Renal pelvis (tissue), 4 donors: ENCODE measurements around the gene AKT2. TPM values are rescaled to one million over a fixed set of nuclear protein-coding genes. Genes with fewer than 3 reads are reported as not detected.

ENCODE experiments used
- DNase-seq: peaks from one replicate; pipeline ENCODE4 v3.0.0-alpha.2; 2013
- polyA plus RNA-seq, 3 donors: library from polyadenylated mRNA; unstranded; fragments of 120-200 nt; gene quantifications; one replicate each; pipeline ENCODE4 v1.2.1, GENCODE V29; 2013; ENCODE audit not compliant: insufficient read length in 3 of 3

Gene AKT2
- polyA plus RNA-seq, 3 donors, result 162 to 236 (median 219) TPM

DNA sequence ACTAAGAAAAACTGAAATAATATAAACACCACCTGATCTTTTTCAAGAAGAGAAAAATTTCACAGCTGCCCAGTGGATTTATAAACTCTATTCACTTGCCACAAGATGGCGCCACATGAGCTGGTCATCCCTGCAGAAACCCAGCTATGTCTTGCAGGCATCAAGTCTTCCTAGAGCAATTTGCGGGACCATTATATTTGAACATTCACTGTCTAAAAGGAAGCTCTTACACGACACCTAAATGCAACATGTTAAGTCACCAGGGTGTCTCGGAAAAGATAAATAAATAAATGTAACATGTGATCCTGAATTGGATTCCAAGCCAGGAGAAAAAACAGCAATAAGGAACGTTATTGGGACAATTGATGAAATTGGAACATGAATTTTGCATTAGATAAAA, 20.3 kb upstream of the AKT2 start:
- peak; percentile 87 for DNase-seq

DNA sequence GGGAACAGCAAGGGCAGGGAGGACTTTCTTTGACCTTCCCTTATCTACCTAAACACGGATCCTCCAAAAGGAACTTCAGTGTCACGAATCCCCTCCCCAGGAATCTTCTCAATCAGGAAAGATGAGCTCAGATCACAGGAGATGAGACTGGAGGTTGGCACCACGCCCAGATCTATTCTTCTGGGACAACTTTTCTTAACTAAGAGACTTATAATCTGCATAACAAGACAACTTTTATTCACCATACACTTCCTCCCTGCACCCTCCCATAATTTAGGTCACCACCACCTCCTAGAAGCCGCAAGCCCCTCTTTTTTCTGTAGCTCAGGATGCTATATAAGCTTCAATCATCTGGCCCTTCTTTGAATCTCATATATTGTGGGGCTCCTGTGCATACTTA, 19.2 kb upstream of the AKT2 start:
- DNase-seq, result no peak

DNA sequence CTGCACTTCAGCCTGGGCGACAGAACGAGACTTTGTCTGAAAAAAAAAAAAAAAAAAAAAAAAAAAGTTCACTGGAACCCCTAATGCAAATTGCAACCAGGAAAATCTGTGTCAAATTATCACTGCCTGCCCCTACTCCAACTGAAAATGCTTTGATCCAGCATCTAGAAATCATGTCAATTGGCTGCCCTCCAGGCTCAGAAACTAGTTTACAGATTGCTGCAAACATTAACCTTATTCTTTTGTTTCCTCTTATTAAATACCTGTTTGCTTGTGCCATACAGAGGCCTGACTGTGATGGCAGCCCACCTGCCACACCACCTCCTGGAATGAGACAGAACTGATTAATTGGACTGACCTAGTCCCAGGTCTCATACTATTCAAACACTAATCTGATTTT, 18.6 kb upstream of the AKT2 start:
- no peak for DNase-seq

- DNase-seq, result no peak
Measured at GRCh38 chr19:40302224-40303011, 17.3 kb upstream of the AKT2 start.

GRCh38 chr19:40300668-40301067, 15.5 kb upstream of the AKT2 start:
- DNase-seq, result no peak

GRCh38 chr19:40298026-40298425, 12.9 kb upstream of the AKT2 start:
- no peak for DNase-seq

DNA sequence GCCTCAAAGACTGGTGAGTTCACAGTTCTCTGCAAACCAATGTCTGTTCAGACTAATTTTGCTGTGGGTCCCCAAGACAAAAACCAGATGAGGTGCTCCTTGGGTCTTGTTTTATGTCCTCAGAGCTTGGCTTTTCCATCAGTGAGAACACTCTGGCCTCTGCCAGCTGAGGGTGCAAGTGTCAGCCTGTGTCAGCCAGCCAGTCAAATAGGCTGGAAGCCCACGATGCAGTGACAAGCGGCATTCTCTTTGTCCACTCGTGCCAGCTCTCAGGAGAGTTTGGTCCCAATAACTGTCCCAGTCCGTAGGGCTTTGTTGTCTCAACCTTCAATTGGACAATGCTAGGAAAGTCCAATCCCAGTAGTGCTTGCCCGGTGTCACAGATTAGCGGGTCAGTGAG, 9.4 kb upstream of the AKT2 start:
- DNase-seq, result no peak

- DNase-seq, result no peak
Measured at GRCh38 chr19:40286971-40287421, 1.9 kb upstream of the AKT2 start.

GRCh38 chr19:40286235-40286970, 1.3 kb upstream of the AKT2 start:
- no peak for DNase-seq

GRCh38 chr19:40285353-40286234, 449 bp upstream of the AKT2 start:
- DNase-seq, result peak; percentile 100

DNA sequence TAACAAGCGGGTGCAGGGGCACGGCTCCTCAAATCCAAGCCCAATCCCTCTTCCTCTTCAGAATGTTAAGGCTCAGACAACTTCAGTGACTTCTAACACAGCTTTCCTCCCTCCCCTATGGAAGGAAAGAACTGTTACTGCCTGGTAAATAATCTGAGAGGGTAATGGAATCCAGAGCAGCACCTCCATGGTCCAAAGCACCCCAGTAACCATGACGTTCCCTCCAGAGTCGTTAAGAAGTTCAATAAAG, 969 bp downstream of the AKT2 start:
- no peak for DNase-seq

- no peak for DNase-seq
Measured at GRCh38 chr19:40283414-40284250, 1.5 kb downstream of the AKT2 start.

DNA sequence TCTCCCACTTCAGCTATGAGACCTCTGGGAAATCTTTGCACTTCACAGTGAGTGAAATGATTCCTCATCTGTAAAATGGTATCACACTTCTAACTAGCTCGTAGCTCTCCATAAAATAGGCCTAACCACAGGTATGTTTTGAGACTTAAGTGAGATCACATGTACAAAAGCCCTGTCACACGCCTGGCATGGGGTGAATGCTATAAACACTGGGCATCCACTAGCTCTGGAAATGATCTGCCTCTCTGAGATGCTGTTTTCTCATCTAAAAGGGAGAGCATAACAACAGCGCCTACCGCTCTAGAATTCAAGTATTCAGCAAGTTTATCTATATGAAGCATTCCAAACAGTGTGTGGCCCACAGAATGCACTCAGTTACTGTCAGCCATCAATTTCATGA, 2.2 kb downstream of the AKT2 start:
- DNase-seq, result no peak

- DNase-seq, result no peak
Measured at GRCh38 chr19:40282209-40282580, 3.0 kb downstream of the AKT2 start.

DNA sequence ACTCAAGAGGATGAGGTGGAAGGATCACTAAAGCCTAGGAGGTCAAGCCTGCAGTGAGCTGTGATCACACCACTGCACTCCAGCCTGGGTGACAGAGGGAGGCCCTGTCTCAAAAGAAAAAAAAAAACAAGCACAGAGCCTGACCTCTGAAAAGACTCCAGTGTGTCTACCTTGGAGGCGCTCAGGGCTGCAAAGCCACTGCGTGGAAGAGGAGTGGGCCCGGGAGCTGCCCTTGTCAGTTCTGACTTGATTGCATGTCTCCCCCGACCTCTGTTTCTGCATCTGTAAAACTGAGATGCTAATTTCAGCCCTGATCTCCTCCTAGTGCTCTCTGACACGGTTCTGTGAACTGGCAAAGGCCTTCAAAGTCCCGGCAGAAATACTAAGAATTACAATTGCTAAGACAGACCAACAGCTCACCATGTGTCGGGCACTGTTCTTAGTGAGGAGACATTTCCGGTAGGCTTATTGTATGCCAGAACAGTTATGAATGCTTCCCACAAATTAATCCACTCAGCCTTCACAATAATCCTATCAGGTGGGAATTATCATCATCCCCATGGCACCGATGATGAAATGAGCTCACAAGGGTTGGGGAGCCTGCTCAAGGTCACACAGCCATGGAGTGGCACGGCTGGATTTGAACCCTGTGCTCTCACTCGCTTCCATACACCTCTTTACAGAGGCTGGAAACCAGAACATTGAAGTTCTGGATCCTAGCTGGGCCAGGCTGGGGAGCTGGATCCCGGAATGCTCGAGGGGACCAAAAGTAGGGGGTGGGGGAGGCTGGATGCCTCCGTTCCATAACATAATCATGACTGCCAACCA, 3.5 kb downstream of the AKT2 start:
- no peak for DNase-seq

GRCh38 chr19:40280608-40281221, 4.4 kb downstream of the AKT2 start:
- no peak for DNase-seq

- DNase-seq, result no peak
Measured at GRCh38 chr19:40279761-40280607, 5.2 kb downstream of the AKT2 start.

DNA sequence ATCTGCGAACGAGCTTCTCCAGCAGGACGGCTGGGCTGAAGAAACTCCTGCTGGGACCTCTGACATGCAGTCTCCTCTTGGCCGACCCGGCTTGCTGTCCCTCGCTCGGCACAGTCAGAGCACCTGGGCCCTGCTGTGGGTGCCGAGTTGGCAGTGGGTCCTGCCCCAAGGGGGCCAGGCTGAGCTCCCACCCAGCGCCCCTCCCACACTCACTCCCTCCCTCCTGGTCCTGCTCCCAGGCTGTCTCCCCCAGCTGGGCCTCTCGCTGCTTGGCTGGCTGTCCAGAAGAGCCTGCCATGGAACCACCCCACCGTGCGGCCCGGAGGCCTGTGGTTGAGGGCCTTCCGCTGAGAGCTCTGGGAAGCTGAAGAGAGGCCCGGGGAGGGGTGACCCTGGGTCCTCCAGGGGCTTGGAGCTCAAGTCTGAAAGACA, 6.0 kb downstream of the AKT2 start:
- peak; percentile 63 for DNase-seq

- no peak for DNase-seq
Measured at GRCh38 chr19:40278361-40279035, 6.6 kb downstream of the AKT2 start.
